Fibroblast of mammary gland (primary cell): ENCODE data around the gene SLC22A16.
"Not testable (repeated sequence)": the region's sequence is repeated elsewhere in the genome, so short reads cannot be mapped to it uniquely, and the experiment has no call there.

Experiments
- DNase-seq: peaks from one replicate; pipeline ENCODE4 v3.0.0-alpha.2; 2010; ENCODE audit warnings: low read depth
- H3K4me3 ChIP-seq: 2 replicates; pipeline ENCODE4 v1.5.1; 2011; ENCODE audit warnings: low read depth, mild to moderate bottlenecking, low read length, moderate library complexity; ENCODE audit not compliant: control insufficient read depth
- TF ChIP-seq, protein P1 (sequence below): conservative IDR thresholded peaks from 2 replicates; pipeline ENCODE4 v1.5.1; 2011; ENCODE audit warnings: low read depth, low read length, inconsistent platforms; ENCODE audit not compliant: control insufficient read depth, insufficient read depth

The SLC22A16 gene

DNA sequence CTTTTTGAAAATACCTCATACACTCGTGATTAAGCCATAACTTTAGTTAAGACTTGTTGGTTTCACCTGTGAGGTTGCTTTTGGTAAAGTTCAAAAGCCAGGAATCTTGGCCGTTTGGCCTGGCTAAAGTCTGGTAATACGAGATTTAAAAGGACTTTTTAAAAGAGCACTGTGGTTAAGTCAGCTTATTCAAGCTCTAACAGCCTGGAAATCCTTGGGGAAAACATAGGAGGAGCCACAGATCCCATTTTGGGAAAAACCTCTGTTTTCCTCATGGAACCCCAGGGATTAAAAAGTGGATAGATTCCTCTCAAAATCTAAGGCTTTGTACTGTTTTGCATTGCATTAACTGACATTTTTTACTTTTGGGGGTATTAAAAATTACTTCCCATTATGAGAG is 13.7 kb upstream of the SLC22A16 start:
- TF ChIP-seq, protein P1, sequence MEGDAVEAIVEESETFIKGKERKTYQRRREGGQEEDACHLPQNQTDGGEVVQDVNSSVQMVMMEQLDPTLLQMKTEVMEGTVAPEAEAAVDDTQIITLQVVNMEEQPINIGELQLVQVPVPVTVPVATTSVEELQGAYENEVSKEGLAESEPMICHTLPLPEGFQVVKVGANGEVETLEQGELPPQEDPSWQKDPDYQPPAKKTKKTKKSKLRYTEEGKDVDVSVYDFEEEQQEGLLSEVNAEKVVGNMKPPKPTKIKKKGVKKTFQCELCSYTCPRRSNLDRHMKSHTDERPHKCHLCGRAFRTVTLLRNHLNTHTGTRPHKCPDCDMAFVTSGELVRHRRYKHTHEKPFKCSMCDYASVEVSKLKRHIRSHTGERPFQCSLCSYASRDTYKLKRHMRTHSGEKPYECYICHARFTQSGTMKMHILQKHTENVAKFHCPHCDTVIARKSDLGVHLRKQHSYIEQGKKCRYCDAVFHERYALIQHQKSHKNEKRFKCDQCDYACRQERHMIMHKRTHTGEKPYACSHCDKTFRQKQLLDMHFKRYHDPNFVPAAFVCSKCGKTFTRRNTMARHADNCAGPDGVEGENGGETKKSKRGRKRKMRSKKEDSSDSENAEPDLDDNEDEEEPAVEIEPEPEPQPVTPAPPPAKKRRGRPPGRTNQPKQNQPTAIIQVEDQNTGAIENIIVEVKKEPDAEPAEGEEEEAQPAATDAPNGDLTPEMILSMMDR, result no peak
- no peak overlapping the region for H3K4me3 ChIP-seq
- peak; percentile 15 for DNase-seq

DNA sequence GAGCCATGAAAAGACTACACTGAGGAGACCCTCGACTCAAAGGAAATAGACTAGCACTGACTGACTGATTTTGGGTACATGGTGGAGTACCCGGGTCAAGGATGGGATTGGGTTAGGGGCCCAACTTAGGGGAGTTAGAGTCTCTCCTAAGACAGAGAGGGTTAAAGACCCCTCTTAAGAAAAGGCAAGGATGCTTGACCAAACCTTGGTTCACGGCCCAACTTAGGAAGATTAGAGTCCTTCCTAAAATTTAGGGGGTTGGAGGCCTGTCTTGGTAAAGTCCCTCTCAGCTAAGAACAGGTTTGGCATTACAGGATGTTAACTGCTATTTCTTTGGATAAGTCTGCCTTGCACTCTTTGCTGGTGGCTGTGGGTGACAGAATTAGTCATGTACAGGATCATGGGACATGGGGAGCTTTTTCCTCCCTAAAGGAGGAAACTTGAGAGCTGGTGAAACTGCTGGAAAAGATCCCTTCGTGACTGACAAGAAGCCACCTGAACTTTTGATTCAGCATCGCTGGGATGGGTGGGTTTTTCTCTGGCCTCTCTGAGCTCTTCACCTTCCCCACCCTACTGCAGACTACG is 12.3 kb upstream of the SLC22A16 start:
- no peak for DNase-seq
- TF ChIP-seq, protein P1, result no peak
- no peak overlapping the region for H3K4me3 ChIP-seq

DNA sequence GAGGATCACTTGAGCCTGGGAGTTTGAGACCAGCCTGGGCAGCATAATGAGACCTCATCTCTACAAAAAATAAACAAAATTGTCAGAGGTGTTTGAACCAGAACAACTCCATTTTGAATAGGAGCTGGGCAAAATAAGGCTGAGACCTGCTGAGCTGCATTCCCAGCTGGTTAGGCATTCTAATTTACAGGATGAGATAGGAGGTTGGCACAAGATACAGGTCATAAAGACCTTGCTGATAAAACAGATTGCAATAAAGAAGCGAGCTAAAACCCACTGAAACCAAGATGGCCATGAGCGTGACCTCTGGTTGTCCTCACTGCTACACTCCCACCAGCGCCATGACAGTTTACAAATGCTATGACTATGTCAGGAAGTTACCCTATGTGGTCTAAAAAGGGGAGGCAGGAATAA is 11.6 kb upstream of the SLC22A16 start:
- H3K4me3 ChIP-seq, DNase-seq: not testable (repeated sequence)

DNA sequence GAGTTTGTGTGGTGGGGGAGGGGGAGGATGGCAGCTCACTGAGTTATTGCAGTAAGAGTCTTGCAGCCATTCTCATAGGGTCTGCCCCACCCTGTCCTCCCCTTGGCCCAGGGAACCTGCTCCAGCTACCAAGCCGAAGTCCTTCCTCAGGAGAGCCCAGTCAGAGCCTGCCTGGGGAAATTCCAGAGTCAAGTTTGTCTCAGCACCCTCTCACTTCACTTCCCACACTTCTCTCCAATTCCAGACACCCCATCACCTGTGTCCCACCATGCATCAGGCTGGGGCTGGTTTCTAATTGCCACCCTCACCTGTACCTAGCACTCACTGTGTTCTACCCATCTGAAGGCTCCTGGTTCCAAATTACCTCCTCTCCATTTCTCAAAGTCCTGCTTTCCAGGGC is 10.3 kb upstream of the SLC22A16 start:
- no peak for DNase-seq
- H3K4me3 ChIP-seq, result no peak overlapping the region
- TF ChIP-seq, protein P1, result no peak

DNA sequence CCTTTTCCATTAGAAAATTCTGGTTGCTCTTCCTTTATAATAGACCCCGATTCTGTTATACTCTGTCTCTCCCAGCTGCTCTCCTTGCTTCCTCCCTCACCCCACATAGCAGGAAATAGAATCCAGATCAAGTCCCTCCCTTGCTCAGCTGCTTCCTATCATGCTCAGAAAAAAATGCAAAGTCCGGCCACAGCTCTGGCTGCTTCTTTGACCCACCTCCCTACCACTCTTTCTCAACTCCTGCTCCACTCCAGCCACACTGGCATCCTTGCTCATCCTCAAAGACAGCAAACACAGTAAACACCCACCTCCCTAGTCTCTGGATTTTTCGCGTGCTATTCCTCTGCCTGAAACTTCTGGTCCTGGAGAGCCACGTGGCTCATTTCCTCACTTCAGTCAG is 9.1 kb upstream of the SLC22A16 start:
- no peak overlapping the region for H3K4me3 ChIP-seq
- TF ChIP-seq, protein P1, result no peak
- DNase-seq, result no peak

DNA sequence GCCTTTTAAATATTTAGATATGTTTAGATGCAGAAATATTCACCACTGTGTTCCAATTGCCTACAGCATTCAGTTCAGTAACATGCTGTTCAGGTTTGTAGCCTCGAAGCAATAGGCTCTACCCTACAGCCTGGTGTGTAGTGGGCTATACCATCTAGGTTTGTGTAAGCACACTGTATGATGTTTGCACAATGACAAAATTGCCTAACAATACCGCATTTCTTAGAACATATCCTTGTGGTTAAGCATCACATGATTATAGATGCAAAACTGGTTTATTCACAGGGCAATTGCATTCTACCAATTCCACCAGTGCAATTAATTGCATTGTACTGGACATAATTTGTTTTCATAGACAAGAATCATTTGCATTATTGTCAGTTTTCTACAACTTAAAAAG is 7.9 kb upstream of the SLC22A16 start:
- TF ChIP-seq, protein P1, result no peak
- DNase-seq, result peak; percentile 43
- H3K4me3 ChIP-seq, result no peak overlapping the region

DNA sequence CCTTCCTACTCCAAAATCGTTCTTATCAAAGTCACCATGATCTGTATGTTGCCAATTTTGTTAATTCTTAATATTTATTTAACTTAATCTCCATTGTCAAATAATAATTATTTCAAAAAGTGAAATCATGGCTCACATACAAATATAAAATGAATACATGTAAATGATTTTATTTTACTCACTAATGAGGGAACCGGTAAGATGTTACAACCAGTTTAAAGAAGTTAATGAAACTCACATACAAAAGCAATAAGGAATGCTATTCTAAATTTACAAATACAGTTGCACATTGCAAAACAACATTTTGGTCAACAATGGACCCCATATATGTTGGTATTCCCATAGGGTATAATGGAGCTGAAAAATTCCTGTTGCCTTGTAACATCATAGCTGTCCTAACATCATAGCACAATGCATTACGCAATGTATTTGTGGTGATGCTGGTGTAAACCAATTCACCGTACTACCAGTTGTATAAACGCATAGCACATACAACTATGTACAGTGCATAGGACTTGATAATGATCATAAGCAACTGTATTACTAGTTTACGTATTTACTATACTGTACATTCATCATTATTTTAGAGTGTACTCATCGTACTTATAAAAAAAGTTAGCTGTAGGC is 6.5 kb upstream of the SLC22A16 start:
- TF ChIP-seq, protein P1, result no peak
- H3K4me3 ChIP-seq, result no peak overlapping the region
- no peak for DNase-seq
